ENCODE results near the gene PPA1. TPM values are rescaled to one million over a fixed set of nuclear protein-coding genes. Genes with fewer than 3 reads are reported as not detected.
A peak's percentile ranks its signal among the peaks of the same experiment; 100 is the strongest.
"Not testable (repeated sequence)": the region's sequence is repeated elsewhere in the genome, so short reads cannot be mapped to it uniquely, and the experiment has no call there.

PPA1 gene
- total RNA-seq, 1 donor from 2014 or later, result 119 TPM

- TF ChIP-seq CTCF (IDR thresholded peaks at IDR 0.05; ENCODE audit: unreplicated experiment), result no peak
- DNase-seq (ENCODE audit: low spot score, unreplicated experiment), result no peak
- Mint-ChIP-seq H3K9me3 (ENCODE audit: low read depth) (no peaks in the 10 kb centered on the region), H3K4me3 (ENCODE audit: low read depth) (no peak overlapping the region), H3K36me3 (ENCODE audit: insufficient read depth) (peaks cover 6% of the 10 kb centered on the region), H3K27ac (no peak overlapping the region), H3K27me3 (no peaks in the 10 kb centered on the region), H3K4me1 (ENCODE audit: low read depth) (peaks cover 8% of the 10 kb centered on the region)
Measured at GRCh38 chr10:70164163-70164562, 69.1 kb downstream of the PPA1 start.

DNA sequence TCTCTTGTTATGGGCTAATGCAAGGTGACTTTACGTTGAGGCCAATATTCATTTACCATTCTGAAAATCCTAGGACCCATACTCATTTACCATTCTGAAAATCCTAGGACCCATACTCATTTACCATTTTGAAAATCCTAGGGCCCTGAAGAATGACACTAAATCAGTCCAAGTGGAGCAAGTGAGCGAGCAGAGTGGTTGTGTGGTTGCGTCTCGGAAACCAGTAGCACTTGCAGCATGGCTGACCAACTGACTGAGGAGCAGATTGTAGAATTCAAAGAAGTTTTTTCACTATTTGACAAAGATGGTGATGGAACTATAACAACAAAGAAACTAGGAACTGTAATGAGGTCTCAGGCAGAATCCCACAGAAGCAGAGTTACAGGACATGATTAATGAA, 69.8 kb downstream of the PPA1 start:
- no peak for TF ChIP-seq CTCF (IDR thresholded peaks at IDR 0.05; ENCODE audit: unreplicated experiment)
- H3K27me3 Mint-ChIP-seq, result no peaks in the 10 kb centered on the region
- H3K4me1 Mint-ChIP-seq (ENCODE audit: low read depth), result peaks cover 3% of the 10 kb centered on the region
- DNase-seq (ENCODE audit: low spot score, unreplicated experiment), result no peak
- peak overlapping the region; percentile 46 for H3K27ac Mint-ChIP-seq
- no peaks in the 10 kb centered on the region for H3K9me3 Mint-ChIP-seq (ENCODE audit: low read depth)
- peaks cover 6% of the 10 kb centered on the region for H3K36me3 Mint-ChIP-seq (ENCODE audit: insufficient read depth)
- no peak overlapping the region for H3K4me3 Mint-ChIP-seq (ENCODE audit: low read depth)

- Mint-ChIP-seq H3K36me3 (ENCODE audit: insufficient read depth) (peaks cover 6% of the 10 kb centered on the region), H3K4me3 (ENCODE audit: low read depth) (no peak overlapping the region), H3K27me3 (no peaks in the 10 kb centered on the region), H3K9me3 (ENCODE audit: low read depth) (no peaks in the 10 kb centered on the region), H3K4me1 (ENCODE audit: low read depth) (peaks cover 3% of the 10 kb centered on the region), H3K27ac (no peak overlapping the region)
- no peak for TF ChIP-seq CTCF (IDR thresholded peaks at IDR 0.05; ENCODE audit: unreplicated experiment)
- DNase-seq (ENCODE audit: low spot score, unreplicated experiment), result no peak
Measured at GRCh38 chr10:70162892-70163201, 70.4 kb downstream of the PPA1 start.

DNA sequence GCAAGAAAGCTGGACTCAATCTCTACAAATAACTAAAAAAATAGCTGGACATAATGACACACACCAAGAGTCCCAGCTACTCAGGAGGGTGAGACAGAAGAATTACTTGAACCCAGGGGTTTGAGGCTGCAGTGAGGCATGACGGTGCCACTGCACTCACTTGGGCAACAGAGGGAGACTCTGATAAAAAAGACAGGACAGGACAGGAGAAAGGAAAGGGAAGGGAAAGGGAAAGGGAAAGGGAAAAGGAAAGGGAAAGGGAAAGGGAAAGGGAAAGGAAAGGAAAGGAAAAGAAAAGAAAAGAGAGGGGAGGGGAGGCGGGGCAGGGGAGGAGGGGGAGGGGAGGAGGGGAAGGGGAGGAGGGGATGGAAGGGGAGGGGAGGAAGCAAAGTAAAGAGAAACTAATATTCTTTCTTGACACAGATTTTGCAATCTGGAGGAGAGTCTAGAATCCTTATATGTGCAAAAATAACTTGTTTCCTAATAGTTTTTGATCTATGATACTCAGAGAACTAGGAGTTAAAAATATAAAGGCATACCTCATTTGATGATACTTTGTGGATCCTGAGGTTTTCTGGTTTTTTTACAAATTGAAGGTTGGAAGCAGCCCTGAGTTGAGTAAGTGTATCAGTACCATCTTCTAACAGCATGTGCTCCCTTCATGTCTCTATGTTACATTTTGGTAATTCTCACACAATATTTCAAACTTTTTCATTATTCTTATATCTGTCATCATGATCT, 70.9 kb downstream of the PPA1 start:
- peaks cover 6% of the 10 kb centered on the region for H3K36me3 Mint-ChIP-seq (ENCODE audit: insufficient read depth)
- no peaks in the 10 kb centered on the region for H3K9me3 Mint-ChIP-seq (ENCODE audit: low read depth)
- no peak for TF ChIP-seq CTCF (IDR thresholded peaks at IDR 0.05; ENCODE audit: unreplicated experiment)
- no peaks in the 10 kb centered on the region for H3K27me3 Mint-ChIP-seq
- H3K27ac Mint-ChIP-seq, result peak overlapping the region; percentile 30
- no peak overlapping the region for H3K4me3 Mint-ChIP-seq (ENCODE audit: low read depth)
- no peak for DNase-seq (ENCODE audit: low spot score, unreplicated experiment)
- peaks cover 3% of the 10 kb centered on the region for H3K4me1 Mint-ChIP-seq (ENCODE audit: low read depth)

- no peak overlapping the region for H3K4me3 Mint-ChIP-seq (ENCODE audit: low read depth)
- TF ChIP-seq CTCF (IDR thresholded peaks at IDR 0.05; ENCODE audit: unreplicated experiment), result no peak
- peaks cover 6% of the 10 kb centered on the region for H3K4me1 Mint-ChIP-seq (ENCODE audit: low read depth)
- DNase-seq (ENCODE audit: low spot score, unreplicated experiment), result no peak
- no peaks in the 10 kb centered on the region for H3K9me3 Mint-ChIP-seq (ENCODE audit: low read depth)
- H3K36me3 Mint-ChIP-seq (ENCODE audit: insufficient read depth), result peaks cover 10% of the 10 kb centered on the region
- H3K27ac Mint-ChIP-seq, result no peak overlapping the region
- no peaks in the 10 kb centered on the region for H3K27me3 Mint-ChIP-seq
Measured at GRCh38 chr10:70160798-70161197, 72.4 kb downstream of the PPA1 start.

- Mint-ChIP-seq H3K36me3 (ENCODE audit: insufficient read depth) (peaks cover 12% of the 10 kb centered on the region), H3K4me1 (ENCODE audit: low read depth) (peaks cover 13% of the 10 kb centered on the region)
- not testable (repeated sequence) for H3K27me3 Mint-ChIP-seq; H3K9me3 Mint-ChIP-seq (ENCODE audit: low read depth); H3K4me3 Mint-ChIP-seq (ENCODE audit: low read depth); H3K27ac Mint-ChIP-seq; DNase-seq (ENCODE audit: low spot score, unreplicated experiment)
Measured at GRCh38 chr10:70159366-70159765, 73.9 kb downstream of the PPA1 start.
